ENCODE data around the gene SRP9.
"Not testable (repeated sequence)": the region's sequence is repeated elsewhere in the genome, so short reads cannot be mapped to it uniquely, and the experiment has no call there.

The SRP9 gene

DNA sequence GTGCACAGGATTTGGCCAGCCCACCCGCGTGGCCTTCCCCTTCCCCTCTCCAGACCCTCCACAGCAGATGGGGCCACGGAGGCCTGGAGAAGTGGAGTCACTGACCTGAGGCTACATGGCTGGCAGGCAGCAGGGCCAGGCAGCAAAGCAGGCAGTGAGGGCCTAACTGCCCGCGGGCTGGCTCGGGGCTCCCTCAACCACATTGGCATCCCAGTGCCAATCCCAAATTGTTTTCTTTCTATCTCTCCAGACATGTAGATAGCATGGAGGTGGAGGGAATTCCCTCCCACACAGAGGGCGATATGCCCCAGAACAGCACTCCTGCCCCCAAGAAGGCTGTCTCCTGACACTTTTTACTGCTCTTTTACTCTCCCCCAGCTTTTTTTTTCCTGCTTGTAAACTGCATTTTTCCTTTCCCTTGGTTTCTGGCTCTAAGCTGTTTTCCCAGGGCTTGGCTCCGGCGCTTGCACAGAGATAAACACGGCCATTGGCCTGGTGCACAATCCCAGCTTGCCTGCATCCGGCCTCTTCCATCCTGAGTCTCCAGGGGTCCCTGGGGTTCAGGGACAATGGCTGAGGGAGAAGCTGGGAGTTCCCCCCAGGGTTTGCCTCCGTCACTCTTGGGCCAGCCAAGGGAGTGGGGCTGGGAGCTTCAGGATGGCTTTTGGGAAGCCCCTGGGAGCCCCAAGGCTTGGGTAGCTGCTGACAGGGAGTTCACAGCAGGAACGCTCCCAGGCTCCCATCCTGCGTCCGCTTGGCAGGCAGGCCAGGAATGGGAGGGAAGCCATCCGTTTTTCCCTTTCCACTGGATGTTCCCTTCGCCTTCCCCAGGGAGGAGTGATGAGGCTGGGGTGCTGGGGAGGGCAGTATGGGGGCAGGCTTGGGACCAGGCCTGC is 39.3 kb downstream of the SRP9 start:
- no peak for DNase-seq

DNA sequence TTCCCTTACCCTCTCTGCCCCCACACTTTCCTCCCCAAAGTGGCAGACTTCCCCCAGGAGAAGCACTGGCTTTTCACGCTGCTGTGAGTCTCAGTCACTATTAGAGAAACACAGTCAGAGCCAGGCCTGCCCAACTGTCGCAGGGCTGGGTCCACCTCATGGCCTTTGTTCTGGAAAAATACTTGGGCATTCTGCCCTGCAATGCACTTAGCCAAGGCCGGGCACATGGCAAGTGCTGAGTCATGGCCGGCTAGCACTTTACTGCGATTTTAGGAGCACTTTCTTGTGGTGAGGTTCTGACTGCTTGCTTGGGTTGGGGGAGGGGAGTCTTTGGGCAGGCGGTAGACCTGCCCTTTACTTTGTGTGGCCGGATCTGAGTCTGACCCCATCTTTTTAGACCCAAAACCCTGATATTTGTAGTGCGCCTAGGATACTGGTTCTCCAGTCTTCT is 40.0 kb downstream of the SRP9 start:
- no peak for DNase-seq

- no peak for DNase-seq
Observed at GRCh38 chr1:225818229-225818628, 40.6 kb downstream of the SRP9 start.

DNA sequence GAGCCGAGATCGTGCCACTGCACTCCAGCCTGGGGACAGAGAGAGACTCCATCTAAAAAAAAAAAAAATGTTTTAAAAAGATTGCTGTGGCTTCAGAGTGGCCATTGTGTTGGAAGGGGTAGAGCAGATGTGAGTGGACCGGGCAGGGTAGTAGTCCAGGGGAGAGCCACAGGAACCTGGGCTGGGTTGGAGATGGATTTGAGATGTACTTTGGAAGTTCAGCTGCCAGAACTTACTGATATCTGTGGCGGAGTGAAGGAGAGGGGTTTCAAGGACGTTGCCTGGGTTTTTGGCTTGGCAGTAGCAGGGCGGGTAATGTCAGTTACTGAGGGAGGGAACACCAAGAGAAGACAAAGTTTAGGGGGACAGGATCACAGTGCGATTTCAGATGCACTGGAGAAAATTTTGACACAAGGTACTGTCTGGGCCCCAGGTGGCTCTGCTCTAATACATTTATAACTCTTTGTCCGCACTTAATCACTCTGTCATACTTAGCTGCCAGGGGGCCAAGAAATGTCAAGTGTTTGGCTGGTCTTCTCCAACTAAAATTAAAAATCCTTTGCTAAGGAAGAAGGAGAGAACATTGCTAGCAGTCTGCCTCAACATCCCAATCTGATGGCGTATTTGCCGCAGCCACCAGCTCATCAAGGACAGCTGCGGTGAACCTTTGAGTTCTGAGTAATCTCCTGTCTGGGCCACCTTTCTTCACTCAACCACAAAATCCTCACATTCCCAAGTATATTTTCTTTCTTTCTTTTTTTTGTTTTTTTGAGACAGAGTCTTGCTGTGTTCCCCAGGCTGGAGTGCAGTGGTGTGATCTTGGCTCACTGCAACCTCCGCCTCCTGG is 41.9 kb downstream of the SRP9 start:
- no peak for DNase-seq

- no peak for DNase-seq
Observed at GRCh38 chr1:225820522-225821120, 43.0 kb downstream of the SRP9 start.

GRCh38 chr1:225822655-225823403 is 45.2 kb downstream of the SRP9 start:
- no peak for DNase-seq

DNA sequence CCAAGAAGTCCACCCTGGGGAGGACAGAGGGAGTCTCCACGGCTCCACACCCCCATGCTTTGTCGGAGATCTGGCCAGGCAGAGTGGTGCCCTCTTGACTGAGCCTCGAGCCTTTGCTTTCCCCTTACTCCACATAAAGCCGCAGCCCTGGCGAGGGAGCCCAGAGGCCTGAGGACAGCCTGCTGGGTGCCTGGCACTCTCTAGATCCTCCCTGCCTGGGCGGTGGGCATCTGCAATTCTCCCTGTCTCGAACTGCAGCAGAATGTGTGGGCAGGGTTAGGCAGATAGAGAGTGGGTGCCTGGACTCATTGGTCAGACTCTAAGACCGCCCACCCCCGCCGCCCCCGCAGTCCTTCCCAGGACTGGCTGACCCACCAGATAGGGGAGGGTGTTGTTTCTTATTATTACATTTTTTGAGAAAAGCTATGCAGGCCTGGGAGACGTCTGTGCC is 46.2 kb downstream of the SRP9 start:
- no peak for DNase-seq

GRCh38 chr1:225824533-225824941 is 46.9 kb downstream of the SRP9 start:
- peak; percentile 83 for DNase-seq

DNA sequence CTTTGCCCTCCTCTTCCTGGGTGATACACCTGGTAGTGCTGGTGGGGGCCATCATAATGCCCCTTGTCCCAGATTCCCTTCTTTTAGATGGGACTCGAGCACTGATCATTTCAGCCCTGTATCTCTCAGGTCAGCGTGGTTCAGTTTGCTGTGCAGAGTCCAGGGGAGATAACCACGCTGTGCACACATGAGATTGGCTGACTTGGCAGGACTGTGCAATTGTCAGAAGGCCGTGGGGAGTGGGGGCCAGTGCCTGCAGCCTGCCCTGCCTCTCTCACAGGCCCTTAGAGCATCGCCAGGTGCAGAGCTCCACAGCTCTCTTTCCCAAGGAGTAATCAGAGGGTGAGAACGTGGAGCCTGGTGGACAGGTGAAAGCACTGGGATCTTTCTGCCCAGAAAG is 47.5 kb downstream of the SRP9 start:
- no peak for DNase-seq

DNA sequence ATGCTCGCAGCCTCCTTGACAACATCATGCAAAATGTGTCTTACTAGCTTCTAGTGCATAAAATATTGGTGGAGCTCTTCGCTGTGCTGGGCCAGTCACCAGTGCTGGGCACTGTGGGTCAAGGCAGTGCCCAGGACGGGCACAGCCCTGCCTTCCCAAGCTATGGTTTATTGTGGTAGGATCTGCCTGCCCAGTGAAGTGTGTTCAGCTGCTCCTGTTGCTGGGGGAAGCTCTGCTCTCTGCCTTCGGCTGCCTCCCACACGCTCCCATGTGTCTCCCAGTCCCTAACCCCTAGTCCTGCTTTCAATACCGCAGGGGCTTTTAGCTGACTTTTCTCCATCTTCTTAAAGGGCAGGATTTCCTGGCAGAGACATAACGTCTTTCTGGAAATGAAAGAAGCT is 48.0 kb downstream of the SRP9 start:
- DNase-seq: no peak

DNA sequence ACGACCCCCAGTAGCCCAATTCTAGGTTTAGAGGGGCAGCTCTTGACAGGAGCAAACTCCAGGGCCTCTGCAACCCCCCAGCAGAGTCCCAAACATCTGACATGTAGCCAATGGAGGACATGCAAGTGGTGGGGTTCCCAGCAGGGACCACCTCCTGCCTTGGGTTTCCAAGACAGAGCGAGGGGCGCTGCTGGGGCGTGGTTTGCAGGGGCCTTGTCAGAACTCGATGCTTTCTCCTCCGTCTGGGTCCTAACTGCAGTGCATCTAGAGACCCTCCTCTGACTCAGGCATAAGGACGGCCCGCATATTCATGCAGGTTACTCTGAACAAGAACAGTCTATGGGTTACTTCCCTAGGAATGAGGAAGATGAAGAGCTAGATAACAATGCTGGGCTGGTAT is 49.5 kb downstream of the SRP9 start:
- no peak for DNase-seq

- no peak for DNase-seq
Observed at GRCh38 chr1:225828706-225829345, 51.2 kb downstream of the SRP9 start.

DNA sequence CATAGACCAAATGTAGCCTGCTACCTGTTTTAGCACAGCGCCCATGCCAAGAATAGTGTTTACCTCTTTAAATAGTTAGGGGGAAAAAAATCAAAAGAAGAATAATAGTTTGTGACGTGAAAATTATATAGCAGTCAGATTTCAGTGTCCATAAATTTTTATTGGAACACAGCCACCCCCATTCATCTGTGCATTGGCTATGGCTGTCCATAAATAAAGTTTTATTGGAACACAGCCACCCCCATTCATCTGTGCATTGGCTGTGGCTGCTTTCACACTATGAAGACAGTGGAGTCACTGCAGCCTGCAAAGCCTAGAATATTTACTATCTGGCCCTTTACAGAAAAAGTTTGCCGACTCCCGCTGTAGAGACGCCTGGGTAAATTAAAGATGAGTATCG is 53.2 kb downstream of the SRP9 start:
- no peak for DNase-seq

GRCh38 chr1:225834417-225835329 is 57.0 kb downstream of the SRP9 start:
- DNase-seq: peak; percentile 41

GRCh38 chr1:225835856-225836255 is 58.2 kb downstream of the SRP9 start:
- no peak for DNase-seq

GRCh38 chr1:225836296-225836695 is 58.7 kb downstream of the SRP9 start:
- not testable (repeated sequence) for DNase-seq

DNA sequence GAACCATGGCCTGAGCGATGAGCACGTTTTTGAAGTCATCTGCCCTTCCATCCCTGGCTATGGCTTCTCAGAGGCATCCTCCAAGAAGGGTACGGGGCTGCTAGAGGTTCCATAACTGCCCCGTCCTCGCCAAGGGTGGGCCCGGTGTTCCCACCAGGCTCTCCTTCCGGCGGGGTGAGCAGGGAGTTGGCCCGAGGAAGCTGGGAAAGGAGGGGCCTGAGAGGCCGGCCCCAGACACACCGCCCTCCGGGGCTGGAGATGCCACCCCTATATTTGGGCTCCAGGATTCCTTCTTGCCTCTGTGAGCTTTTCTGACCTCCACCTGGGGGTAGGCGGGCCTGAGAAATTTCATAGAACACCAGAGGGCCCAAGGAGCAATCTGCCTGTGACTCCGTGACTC is 61.2 kb downstream of the SRP9 start:
- no peak for DNase-seq
